Neural progenitor cell (in vitro differentiated cells): ENCODE measurements around the gene SLC25A45. TPM values are rescaled to one million over a fixed set of nuclear protein-coding genes. Genes with fewer than 3 reads are reported as not detected.

ENCODE experiments used
- DNase-seq: peaks from one replicate; pipeline ENCODE4 v3.0.0-alpha.2; 2016; ENCODE audit warnings: low spot score
- H2AFZ ChIP-seq: fragments of 200-600 bp; sonication (generic); replicated peaks from 2 replicates; pipeline ENCODE4 v1.6.1; 2016; ENCODE audit warnings: antibody characterized with exemption
- H3F3A ChIP-seq: fragments of 200-600 bp; sonication (generic); 2 replicates; pipeline ENCODE4 v1.6.1; 2016; ENCODE audit warnings: antibody characterized with exemption, low read depth
- H3K27ac ChIP-seq: fragments of 200-600 bp; sonication (generic); 2 replicates; pipeline ENCODE4 v1.5.1; 2016; ENCODE audit warnings: mild to moderate bottlenecking
- H3K27me3 ChIP-seq: fragments of 200-600 bp; sonication (generic); 2 replicates; pipeline ENCODE4 v1.6.1; 2016; ENCODE audit warnings: mild to moderate bottlenecking, moderate library complexity
- H3K36me3 ChIP-seq: fragments of 200-600 bp; sonication (generic); 2 replicates; pipeline ENCODE4 v1.5.1; 2016
- H3K4me1 ChIP-seq: fragments of 200-600 bp; sonication (generic); 2 replicates; pipeline ENCODE4 v1.6.1; 2016; ENCODE audit warnings: mixed run types
- H3K4me2 ChIP-seq: fragments of 200-600 bp; sonication (generic); 2 replicates; pipeline ENCODE4 v1.6.1; 2016
- H3K4me3 ChIP-seq: fragments of 200-600 bp; sonication (generic); 2 replicates; pipeline ENCODE4 v1.5.1; 2016
- H3K79me2 ChIP-seq: fragments of 200-600 bp; sonication (generic); 2 replicates; pipeline ENCODE4 v1.6.1; 2016; ENCODE audit warnings: low read depth
- H3K9ac ChIP-seq: fragments of 200-600 bp; sonication (generic); 2 replicates; pipeline ENCODE4 v1.6.1; 2016
- H3K9me3 ChIP-seq: fragments of 200-600 bp; sonication (generic); 2 replicates; pipeline ENCODE4 v1.5.1; 2016; ENCODE audit warnings: low read depth
- H4K20me1 ChIP-seq: fragments of 200-600 bp; sonication (generic); 2 replicates; pipeline ENCODE4 v1.6.1; 2016; ENCODE audit warnings: low read depth
- H3K27ac Mint-ChIP-seq: 3 replicates; pipeline ENCODE4 v1.8.0; 2021; ENCODE audit warnings: mixed read lengths
- H3K27me3 Mint-ChIP-seq: 2 replicates; pipeline ENCODE4 v1.8.0; 2022; ENCODE audit warnings: low read depth, mild to moderate bottlenecking, inconsistent platforms, moderate library complexity, mixed read lengths; ENCODE audit not compliant: insufficient read depth
- H3K36me3 Mint-ChIP-seq: 3 replicates; pipeline ENCODE4 v1.8.0; 2021; ENCODE audit warnings: mixed read lengths
- H3K4me1 Mint-ChIP-seq: 3 replicates; pipeline ENCODE4 v1.8.0; 2021; ENCODE audit warnings: mixed read lengths
- H3K4me3 Mint-ChIP-seq: 3 replicates; pipeline ENCODE4 v1.8.0; 2021; ENCODE audit warnings: mild to moderate bottlenecking, moderate library complexity, mixed read lengths
- H3K9me3 Mint-ChIP-seq: 3 replicates; pipeline ENCODE4 v1.8.0; 2020; ENCODE audit warnings: mixed read lengths
- CTCF ChIP-seq: fragments of 200-600 bp; sonication (generic); IDR thresholded peaks from 2 replicates; pipeline ENCODE4 v1.5.1; 2017; ENCODE audit warnings: antibody characterized with exemption, mild to moderate bottlenecking
- EZH2 ChIP-seq: fragments of 200-600 bp; sonication (generic); IDR thresholded peaks from 2 replicates; pipeline ENCODE4 v1.6.1; 2017; ENCODE audit warnings: antibody characterized with exemption, mild to moderate bottlenecking, moderate library complexity
- EZH2phosphoT487 ChIP-seq: fragments of 200-600 bp; sonication (generic); IDR thresholded peaks from 2 replicates; pipeline ENCODE4 v1.6.1; 2017; ENCODE audit warnings: antibody characterized with exemption
- total RNA-seq: library from RNA; depleted of rRNA; stranded (reverse); fragments of >200 nt; gene quantifications from 2 replicates; pipeline ENCODE4 v1.2.3, GENCODE V29; 2015; ENCODE audit warnings: low replicate concordance

Gene SLC25A45
- total RNA-seq, 1 donor from 2014 or later, result 0.47 TPM

- peaks cover 4% of the 10 kb centered on the region for H4K20me1 ChIP-seq
- H3K4me1 ChIP-seq, result no peaks in the 10 kb centered on the region
- no peak overlapping the region for H3K4me3 Mint-ChIP-seq
- H3K9me3 Mint-ChIP-seq, result no peaks in the 10 kb centered on the region
- no peaks in the 10 kb centered on the region for H3F3A ChIP-seq
- peaks cover 8% of the 10 kb centered on the region for H3K27me3 Mint-ChIP-seq
- H3K79me2 ChIP-seq, result no peaks in the 10 kb centered on the region
- no peak overlapping the region for H3K27ac ChIP-seq
- no peak for DNase-seq
- H3K36me3 ChIP-seq, result no peaks in the 10 kb centered on the region
- H3K9ac ChIP-seq, result no peak overlapping the region
- no peak overlapping the region for H3K4me3 ChIP-seq
- H3K27ac Mint-ChIP-seq, result no peak overlapping the region
- H3K27me3 ChIP-seq, result no peaks in the 10 kb centered on the region
- no peaks in the 10 kb centered on the region for H3K9me3 ChIP-seq
- TF ChIP-seq CTCF (no peak), EZH2phosphoT487 (no peak), EZH2 (no peak)
- H3K36me3 Mint-ChIP-seq, result peaks cover 8% of the 10 kb centered on the region
- H3K4me1 Mint-ChIP-seq, result peaks cover 4% of the 10 kb centered on the region
- H3K4me2 ChIP-seq, result no peak overlapping the region
- no peak overlapping the region for H2AFZ ChIP-seq
Observed at GRCh38 chr11:65396769-65397745, 14.6 kb upstream of the SLC25A45 start.

GRCh38 chr11:65395961-65396530, 13.6 kb upstream of the SLC25A45 start:
- TF ChIP-seq CTCF, result no peak
- TF ChIP-seq EZH2phosphoT487, result no peak
- TF ChIP-seq EZH2, result no peak
- DNase-seq, result no peak
- no peak overlapping the region for H3K27ac ChIP-seq
- H3K4me1 ChIP-seq, result peaks cover 1% of the 10 kb centered on the region
- no peak overlapping the region for H2AFZ ChIP-seq
- no peak overlapping the region for H3K4me2 ChIP-seq
- H3K9me3 ChIP-seq, result no peaks in the 10 kb centered on the region
- peaks cover 9% of the 10 kb centered on the region for H3K27me3 Mint-ChIP-seq
- H3K4me3 ChIP-seq, result no peak overlapping the region
- peaks cover 2% of the 10 kb centered on the region for H3K4me1 Mint-ChIP-seq
- no peaks in the 10 kb centered on the region for H3K27me3 ChIP-seq
- H3K79me2 ChIP-seq, result no peaks in the 10 kb centered on the region
- H4K20me1 ChIP-seq, result peaks cover 4% of the 10 kb centered on the region
- H3K27ac Mint-ChIP-seq, result no peak overlapping the region
- H3K4me3 Mint-ChIP-seq, result no peak overlapping the region
- H3F3A ChIP-seq, result no peaks in the 10 kb centered on the region
- H3K9me3 Mint-ChIP-seq, result no peaks in the 10 kb centered on the region
- peaks cover 5% of the 10 kb centered on the region for H3K36me3 Mint-ChIP-seq
- no peak overlapping the region for H3K9ac ChIP-seq
- no peaks in the 10 kb centered on the region for H3K36me3 ChIP-seq

GRCh38 chr11:65394125-65394536, 11.7 kb upstream of the SLC25A45 start:
- TF ChIP-seq CTCF (no peak), EZH2 (no peak), EZH2phosphoT487 (no peak)
- H3K79me2 ChIP-seq, result no peaks in the 10 kb centered on the region
- no peaks in the 10 kb centered on the region for H3F3A ChIP-seq
- H2AFZ ChIP-seq, result no peak overlapping the region
- no peak overlapping the region for H3K9ac ChIP-seq
- H3K9me3 ChIP-seq, result no peaks in the 10 kb centered on the region
- no peak overlapping the region for H3K27ac Mint-ChIP-seq
- DNase-seq, result no peak
- H3K36me3 ChIP-seq, result no peaks in the 10 kb centered on the region
- H3K4me3 ChIP-seq, result no peak overlapping the region
- peaks cover 5% of the 10 kb centered on the region for H3K36me3 Mint-ChIP-seq
- H3K27ac ChIP-seq, result no peak overlapping the region
- peaks cover 4% of the 10 kb centered on the region for H4K20me1 ChIP-seq
- peaks cover 9% of the 10 kb centered on the region for H3K27me3 Mint-ChIP-seq
- peaks cover 9% of the 10 kb centered on the region for H3K4me1 Mint-ChIP-seq
- H3K4me1 ChIP-seq, result peaks cover 10% of the 10 kb centered on the region
- no peak overlapping the region for H3K4me3 Mint-ChIP-seq
- no peaks in the 10 kb centered on the region for H3K9me3 Mint-ChIP-seq
- H3K4me2 ChIP-seq, result no peak overlapping the region
- no peaks in the 10 kb centered on the region for H3K27me3 ChIP-seq
